Frontal cortex (tissue), 4 donors: ENCODE measurements around the gene SMARCC1. TPM values are rescaled to one million over a fixed set of nuclear protein-coding genes. Genes with fewer than 3 reads are reported as not detected.
A peak's percentile ranks its signal among the peaks of the same experiment; 100 is the strongest.

Experiments
- DNase-seq, 2 donors: peaks; one replicate each; pipeline ENCODE4 v3.0.0; 2012; ENCODE audit warnings: low spot score in 2 of 2
- FAIRE-seq: peaks from 2 replicates; lab custom pipeline; 2012; peaks lifted over from hg19 to GRCh38; lab: Jason Lieb, UNC
- small RNA-seq: library from RNA; depleted of rRNA; stranded (forward); fragments of <200 nt; gene quantifications from one replicate; pipeline ENCODE3, GENCODE V24; 2014
- total RNA-seq: library from RNA; depleted of rRNA; stranded (reverse); fragments of >200 nt; gene quantifications from one replicate; pipeline ENCODE4 v1.2.3, GENCODE V29; 2014
- donor health status: control.
- donor health status: control.
- donor health status: control.

SMARCC1 gene
- total RNA-seq, 1 donor from 2014 or later: 99.9 TPM

DNA sequence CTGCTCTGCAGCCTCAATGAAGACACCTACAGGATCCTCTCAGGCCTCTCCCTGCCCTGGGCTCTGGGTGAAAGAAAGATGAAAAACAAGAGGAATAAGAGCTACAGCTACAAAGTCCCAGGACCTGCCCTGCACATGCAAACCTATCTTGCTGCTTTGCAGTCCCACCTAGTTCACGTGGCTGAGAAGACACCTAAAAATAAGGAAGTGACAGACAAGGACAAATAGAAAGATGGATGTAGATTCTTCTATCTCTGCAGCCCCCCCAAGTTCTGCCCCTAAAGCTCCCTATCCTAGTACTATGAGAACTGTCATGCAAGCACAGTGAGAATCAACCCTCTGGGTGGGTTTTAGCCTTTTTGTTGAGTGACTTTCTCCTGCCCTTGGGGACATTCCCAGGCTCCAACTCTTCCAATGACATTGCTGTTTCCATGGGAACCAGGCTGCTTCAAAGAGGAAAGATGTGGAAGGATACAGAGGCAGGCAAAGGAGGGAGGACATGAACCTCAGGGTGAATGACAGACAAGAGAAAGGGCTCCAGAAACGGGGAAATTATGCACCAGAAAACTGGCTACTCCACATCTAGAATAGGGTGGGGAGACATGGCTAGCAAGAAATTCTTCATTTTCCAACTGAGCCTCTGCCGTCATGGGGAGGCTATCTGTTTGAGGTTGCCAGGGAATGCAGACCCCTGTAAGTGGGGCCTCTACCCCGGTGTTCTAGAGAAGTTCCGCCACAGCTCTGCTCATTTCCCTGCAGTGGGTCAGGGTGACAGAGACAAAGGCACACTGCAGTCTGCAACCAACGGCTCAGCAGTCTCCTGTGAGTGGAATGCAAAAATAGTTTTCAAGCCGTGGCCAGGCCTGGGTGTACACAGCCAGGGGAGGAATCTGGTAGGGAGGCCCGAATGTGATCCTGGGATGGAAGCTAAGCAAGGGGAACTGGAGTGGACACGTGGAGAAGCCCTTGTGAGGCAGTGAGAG lies 208.2 kb downstream of the SMARCC1 start:
- DNase-seq: peak in 1 of 2 donors; percentile 42
- no peak for FAIRE-seq

DNA sequence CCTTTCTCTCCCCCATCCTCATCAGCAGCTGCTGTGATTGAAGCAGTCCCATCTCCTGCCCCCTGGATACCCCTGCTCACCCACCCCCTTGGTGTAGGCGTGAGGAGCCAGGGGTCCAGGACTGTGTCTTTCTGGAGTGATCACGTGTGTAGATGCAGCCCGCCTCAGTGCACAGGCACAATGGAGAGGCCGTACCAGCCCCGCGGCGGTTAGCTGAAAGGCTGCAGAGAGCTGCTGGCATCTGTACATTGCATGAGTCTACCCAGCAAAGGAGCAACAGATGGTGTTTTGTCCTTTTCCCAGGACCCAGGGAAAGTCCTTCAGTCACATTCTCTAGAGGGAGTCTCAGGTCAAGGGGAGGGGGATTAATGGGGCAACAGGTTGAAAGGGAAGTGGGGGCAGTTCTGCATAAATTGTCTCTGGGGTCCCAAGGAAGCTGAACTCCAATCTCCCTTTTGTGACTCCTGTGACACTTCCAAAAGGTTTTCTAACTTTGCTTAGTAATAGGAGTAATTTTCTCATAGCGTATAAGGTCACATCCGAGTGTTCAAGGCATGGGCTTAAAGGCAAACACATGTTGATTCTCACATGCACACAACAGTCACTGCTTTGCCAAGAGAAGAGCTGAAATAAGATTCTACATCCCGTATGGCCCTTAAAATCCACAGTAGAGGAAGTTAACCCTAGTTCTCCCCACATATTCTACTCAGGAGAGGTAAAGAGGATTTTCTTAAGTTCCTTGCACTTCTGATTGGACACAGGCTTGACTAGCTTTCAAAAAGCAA lies 210.1 kb downstream of the SMARCC1 start:
- DNase-seq (peak in 1 of 2 donors; percentile 44), FAIRE-seq (no peak)

DNA sequence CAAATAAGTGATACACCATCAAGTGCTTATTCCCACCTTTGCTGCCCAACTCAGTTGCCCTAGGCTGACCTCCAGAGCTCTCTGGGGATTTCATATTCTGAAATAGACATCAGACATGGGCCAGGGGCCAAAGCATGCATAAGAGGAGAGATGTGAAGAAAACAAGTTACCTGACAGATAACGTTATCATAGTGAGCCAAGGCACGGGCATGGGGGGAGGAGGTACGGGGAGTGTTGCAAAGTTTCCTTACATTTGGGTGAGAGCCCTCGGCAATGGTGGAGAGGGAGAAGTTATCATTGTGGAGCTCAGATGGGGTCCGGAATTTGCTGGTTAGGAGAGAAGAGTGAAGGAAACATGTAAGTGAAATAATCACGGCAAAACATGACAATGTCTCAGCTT lies 212.8 kb downstream of the SMARCC1 start:
- FAIRE-seq (no peak), DNase-seq (no peak)

DNA sequence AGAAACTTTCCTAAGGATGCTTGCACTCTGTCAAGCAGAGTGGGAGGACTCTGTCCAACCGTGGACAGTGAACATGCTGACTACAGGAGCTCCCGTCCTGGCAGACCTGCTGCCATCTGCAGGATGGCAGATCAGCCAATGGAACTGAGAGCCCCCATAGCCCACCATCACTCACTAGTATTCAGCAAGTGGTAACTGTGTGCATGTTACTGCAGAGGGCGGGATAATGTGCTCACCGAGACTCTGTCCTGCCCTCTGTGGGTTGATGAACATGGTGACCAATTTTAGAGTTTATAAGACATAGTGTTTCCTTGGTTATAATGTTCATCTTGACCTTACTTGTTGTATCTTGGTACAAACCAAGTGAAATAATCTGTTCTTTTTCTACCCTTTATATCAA lies 214.5 kb downstream of the SMARCC1 start:
- DNase-seq (no peak), FAIRE-seq (no peak)

DNA sequence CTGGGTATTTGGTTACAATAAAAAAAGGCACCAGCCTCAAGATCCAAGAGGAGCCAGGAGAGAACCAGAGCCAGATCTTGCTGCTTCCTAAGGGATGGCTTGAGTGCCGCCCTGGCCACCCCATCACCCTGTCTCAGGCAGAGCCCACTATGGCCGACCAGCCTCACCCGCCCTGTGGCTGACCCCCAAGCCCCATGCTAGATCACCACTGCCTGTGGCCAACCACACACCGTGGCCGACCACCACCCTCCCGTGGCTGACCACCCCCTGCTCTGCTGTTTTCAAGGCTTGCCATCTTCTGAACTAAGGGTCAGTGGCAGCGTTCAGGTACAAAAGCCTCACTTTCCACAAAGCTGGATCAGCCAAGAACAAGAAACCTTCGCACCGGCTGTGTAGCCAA lies 215.0 kb downstream of the SMARCC1 start:
- DNase-seq (no peak), FAIRE-seq (no peak)

DNA sequence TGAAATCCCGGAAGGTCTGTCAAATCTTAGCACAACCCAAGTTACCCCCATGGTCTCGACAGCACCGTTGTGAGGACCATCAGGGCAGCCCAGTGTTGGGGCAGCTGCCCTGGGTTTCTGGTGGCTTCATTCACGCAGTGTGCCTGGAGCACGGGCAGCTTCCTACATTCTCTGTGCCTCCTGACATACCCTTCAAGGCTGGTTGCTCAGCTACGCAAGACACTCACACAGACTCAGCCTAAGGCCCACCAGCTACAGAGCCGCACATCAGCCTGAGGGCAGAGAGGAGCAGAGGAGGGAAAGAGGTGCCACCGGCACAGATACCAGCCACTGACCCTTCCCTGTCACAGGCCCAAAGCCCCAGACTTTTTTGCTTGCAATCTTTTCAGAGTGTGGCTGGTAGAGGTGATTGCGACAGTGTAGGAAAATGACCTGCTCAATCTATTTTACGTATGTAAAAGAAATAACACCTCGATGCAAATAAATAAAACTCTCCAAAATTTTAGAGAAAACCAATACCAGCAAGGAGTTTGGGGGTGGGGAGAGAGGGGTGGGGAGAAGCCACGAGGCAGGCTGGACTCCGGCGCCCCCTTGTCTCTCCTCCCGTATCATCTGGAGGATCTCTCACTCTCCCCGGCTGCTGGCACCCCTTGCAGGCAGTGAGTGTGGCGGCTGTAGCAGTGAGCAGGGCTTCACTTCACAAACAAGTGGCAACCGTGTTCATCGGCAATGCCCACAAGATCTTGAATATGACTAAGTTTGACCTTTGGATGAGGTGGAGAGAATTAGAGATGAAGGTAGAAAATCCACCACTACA lies 215.8 kb downstream of the SMARCC1 start:
- FAIRE-seq (no peak), DNase-seq (no peak)

DNA sequence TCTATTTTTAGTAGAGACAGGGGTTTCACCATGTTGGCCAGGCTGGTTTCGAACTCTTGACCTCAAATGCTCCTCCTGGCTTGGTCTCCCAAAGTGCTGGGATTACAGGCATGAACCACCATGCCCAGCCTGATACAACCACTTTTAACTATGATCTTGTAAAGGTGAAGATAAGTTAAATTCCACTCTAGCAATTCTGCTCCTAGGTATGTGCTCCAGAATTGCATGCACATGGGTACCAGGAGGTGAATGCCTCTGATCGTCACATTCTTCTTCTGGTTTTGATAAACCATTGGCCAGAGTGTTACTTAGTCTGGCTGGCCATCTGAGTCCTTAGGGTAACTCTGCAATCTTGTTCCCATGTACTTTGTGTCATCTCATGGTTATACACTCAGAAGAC lies 225.3 kb downstream of the SMARCC1 start:
- DNase-seq (no peak), FAIRE-seq (no peak)

DNA sequence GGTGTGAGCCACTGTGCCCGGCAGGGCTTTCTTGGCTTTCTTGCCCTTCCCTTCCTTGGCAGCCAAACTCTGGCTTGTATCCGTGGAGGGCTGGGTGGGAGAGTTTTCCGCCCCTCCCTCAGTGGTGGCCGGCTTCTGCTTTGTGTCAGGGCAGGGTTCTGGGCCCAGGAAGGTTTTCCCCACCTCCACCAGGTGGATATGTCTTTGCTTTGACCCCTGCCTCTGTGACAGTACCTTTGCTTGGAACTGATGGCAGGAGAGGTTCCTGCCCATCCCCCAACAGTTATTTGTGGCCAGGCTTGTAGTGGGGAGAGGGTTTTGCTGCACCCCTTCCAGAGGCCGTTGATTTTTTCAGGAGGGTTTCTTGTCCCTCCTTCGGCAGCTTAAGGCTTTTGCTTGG lies 227.4 kb downstream of the SMARCC1 start:
- DNase-seq (no peak), FAIRE-seq (no peak)

DNA sequence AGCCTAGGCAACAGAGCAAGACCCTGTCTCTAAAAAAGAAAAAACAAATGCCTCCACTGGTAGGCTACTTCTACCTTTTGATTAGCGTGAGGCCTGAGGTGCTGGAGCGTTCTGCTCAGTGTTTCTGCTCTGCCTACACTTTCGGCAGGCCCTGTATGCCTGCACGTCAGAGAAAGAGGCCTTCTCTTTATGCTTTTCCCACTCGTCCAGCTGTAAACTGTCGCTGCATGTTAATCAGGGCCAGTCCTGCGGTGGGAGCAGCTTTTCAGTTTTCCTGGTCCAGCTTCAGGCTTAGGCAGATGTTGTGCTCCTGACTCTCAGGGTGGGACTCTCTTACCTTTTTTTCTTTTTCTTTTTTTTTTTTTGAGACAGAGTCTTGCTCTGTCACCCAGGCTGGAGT lies 228.3 kb downstream of the SMARCC1 start:
- DNase-seq: no peak
- FAIRE-seq: no peak

DNA sequence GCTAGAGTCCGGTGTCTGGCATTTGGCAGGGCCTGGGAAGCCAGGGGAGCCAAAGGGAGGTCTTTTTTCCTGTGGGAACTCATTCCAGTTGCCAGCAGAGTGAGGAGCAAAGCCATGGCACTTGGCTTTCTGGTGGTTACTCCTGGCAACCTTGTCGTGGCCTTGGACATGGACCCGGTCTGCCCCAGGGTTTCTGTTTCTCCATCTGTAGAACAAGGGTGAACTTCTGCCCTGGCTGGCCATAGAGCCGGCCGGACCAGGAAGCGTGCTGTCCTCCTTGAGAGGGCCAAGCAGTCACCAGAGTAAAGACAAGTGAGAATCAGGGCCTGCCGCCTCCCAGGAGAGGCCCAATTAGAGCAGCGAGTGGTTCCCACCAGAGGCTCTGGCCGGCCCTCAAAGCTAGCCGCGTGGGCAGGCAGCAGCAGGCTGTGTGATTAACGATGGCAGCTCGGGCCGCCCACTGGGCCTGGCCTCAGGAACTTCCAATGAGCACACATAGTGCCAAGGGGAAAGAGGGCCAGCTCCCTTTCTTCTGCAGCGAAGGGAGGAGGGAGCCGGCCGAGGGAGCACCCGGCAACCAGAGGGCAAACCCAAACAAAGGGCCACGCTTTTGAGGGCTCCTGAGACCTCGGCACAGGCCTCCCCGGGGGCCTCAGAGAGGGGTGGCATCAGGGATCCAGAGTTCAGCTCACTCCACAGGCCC lies 239.1 kb downstream of the SMARCC1 start:
- no peak for FAIRE-seq
- peak in 1 of 2 donors; percentile 33 for DNase-seq

DNA sequence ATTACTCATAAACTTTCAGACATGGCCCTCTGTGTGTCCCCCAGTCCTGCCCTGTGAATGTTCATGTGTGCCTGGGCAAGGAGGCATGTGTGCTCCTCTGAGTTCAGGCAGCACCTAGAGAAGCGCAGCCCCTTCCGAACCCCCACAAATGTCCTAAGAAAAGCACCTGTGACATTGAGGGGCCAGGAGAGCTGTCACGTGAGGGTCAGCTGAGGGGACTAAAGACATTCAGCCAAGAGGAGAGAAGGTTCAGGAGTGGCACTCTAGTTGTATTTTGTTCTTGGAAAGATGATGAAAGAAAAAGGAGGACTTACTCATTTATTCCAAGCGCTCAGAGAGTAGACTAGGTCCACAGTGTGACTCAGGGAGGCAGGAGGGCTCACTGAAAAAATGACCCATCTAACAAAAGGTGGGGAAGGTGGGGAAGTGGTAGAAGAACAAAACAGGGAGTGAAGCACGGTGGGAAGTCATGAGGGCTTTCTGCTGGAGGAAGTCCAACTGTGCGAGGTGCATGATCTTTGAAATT lies 240.0 kb downstream of the SMARCC1 start:
- no peak for DNase-seq
- FAIRE-seq: no peak

DNA sequence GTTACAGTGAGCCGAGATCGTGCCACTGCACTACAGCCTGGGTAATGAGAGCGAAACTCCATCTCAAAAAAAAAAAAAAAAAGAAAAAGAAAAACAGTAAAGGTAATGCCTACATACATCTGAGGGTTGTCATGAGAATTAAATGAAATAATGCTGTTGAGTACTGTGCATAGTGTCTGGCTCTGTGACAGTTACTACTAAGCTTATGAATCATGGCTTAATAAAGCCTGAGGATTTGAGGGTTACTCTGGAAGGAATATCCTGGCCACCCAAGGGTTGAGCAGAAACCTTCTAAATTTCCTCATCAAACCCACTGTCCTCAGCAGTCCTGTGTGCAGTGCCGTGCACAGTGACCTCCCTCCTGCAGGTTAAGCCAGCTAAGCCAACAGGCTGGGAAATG lies 241.4 kb downstream of the SMARCC1 start:
- FAIRE-seq (no peak), DNase-seq (no peak)

DNA sequence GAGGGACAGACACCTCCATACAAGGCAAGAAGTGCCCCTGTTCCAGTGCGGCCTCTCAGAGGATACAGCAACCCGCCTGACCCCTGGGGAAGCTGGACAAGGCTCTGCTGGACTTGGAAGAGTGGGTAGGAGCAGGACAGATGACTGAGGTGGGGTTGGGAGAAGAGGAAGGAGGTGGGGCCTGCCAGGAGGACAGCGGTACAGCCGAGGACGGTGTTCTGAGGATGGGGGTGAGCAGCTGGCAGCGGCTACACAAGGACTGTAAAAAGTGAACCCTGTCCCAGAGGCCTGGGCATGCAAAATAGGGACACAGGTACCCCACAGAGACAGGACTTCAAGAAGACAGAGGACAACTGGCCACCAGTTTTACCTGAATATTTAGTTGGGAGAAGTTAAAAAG lies 244.7 kb downstream of the SMARCC1 start:
- no peak for DNase-seq
- no peak for FAIRE-seq

DNA sequence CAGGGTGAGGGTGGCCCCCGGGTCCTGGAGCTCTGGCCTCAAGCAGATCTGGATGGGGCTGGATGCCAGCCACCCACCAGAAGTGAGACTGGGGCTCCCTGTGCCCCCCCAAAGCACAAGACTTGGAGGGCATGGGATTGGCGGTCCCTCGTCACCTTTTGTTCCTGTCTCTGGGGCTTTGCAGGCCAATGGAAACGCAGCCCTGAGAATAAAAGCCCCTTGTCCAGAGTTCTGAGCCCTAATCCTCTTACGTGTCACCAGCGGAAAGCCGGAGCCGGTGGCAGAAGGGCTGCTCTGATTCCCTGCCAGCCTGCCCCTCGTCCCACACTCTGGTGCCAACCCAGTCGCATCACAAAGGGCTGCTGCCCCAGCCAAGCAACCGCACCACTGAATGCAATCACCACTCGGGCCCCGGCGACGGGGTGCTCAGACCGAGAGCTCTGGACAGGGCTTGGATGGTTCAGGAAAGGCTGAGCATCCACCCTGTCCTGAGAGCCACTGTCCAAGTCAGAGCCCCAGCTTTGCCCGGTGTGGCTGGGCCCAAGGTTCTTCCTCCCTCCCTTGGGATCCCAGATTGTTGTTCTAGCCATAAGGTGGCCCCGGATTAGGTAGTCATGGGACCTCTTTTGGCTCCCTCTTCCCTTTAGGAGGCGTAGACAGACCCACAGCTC lies 245.3 kb downstream of the SMARCC1 start:
- DNase-seq: peak in 1 of 2 donors; percentile 58
- no peak for FAIRE-seq

Small RNA genes lying within 50 kb of the gene (small RNA-seq; reads per million reads assigned to genes)
- gene RF02271 (not detected), gene RN7SL870P (not detected)

Other genes with a start within 250 kb of the SMARCC1 start
- 115 TPM for gene CSPG5, start 203.0 kb downstream of the SMARCC1 start, total RNA-seq
- gene DHX30, start 21.2 kb upstream of the SMARCC1 start, total RNA-seq: 68.9 TPM
- 258 TPM for gene MAP4, start 234.5 kb upstream of the SMARCC1 start, total RNA-seq